ENCODE measurements around the gene ACAA1.

- no peak for TF ChIP-seq CTCF (IDR thresholded peaks at IDR 0.05)
- no peak for TF ChIP-seq POLR2A (IDR thresholded peaks at IDR 0.05)
These were observed 11.4 kb downstream of the ACAA1 start for GRCh38 chr3:38125305-38126120.

Measured in right lobe of liver (tissue), 4 donors.